ENCODE data around the gene FLNB.

DNA sequence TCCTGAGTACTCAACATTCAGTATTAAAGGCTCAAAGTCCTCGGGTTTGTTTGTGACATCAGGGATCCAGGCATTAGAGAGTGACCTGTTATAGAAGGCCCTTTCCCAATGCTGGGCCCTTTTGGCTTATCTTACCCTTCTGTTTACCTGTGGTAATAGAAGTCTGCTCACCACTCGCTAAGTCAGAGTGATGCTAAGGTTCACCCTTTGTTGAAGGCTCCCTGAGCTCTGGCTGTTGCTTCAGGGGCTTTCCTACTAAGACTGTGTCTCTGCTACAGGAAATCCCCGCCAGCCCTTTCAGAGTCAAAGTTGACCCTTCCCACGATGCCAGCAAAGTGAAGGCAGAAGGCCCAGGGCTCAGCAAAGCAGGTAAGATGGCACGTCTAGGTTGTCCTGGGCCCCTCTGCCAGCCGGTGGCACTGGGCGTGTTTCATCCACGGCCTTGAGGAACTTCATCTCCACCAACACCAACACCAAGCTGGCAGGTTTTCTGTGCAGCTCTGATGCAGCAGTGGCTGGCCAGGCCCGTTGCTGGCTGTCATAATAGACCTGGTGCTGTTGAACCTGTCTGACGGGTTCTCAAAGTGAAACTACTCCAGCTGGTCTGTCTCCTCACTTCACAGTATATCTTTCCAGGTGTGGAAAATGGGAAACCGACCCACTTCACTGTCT is 103.4 kb downstream of the FLNB start:
- TF ChIP-seq, protein P1, sequence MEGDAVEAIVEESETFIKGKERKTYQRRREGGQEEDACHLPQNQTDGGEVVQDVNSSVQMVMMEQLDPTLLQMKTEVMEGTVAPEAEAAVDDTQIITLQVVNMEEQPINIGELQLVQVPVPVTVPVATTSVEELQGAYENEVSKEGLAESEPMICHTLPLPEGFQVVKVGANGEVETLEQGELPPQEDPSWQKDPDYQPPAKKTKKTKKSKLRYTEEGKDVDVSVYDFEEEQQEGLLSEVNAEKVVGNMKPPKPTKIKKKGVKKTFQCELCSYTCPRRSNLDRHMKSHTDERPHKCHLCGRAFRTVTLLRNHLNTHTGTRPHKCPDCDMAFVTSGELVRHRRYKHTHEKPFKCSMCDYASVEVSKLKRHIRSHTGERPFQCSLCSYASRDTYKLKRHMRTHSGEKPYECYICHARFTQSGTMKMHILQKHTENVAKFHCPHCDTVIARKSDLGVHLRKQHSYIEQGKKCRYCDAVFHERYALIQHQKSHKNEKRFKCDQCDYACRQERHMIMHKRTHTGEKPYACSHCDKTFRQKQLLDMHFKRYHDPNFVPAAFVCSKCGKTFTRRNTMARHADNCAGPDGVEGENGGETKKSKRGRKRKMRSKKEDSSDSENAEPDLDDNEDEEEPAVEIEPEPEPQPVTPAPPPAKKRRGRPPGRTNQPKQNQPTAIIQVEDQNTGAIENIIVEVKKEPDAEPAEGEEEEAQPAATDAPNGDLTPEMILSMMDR (IDR thresholded peaks at IDR 0.05; ENCODE audit: low read length), result no peak
- no peak for TF ChIP-seq EZH2 (IDR thresholded peaks at IDR 0.05; ENCODE audit: borderline replicate concordance, low read length)
